ENCODE results near the gene ARID3C. TPM values are rescaled to one million over a fixed set of nuclear protein-coding genes. Genes with fewer than 3 reads are reported as not detected.
A peak's percentile ranks its signal among the peaks of the same experiment; 100 is the strongest.
"Not testable (repeated sequence)": the region's sequence is repeated elsewhere in the genome, so short reads cannot be mapped to it uniquely, and the experiment has no call there.

The ARID3C gene
- total and polyA plus RNA-seq, 11 donors = 0.20 TPM; not detected in 10

GRCh38 chr9:34647084-34647403, 18.2 kb upstream of the ARID3C start:
- intact Hi-C loops (cut with DNase I) = no loop called here
- H3K27me3 ChIP-seq = no peaks in the 10 kb centered on the region
- H3K36me3 ChIP-seq = peaks cover 0 to 29% (median 21%) of the 10 kb centered on the region in 9 donors
- peak overlapping the region; percentile 38 to 96 (median 80) for H3K4me3 ChIP-seq
- no peaks in the 10 kb centered on the region for H3K9me3 ChIP-seq
- ATAC-seq (no peak), DNase-seq (no peak)
- 0 to 2% (median 1%) methylated on average over 5 to 8 of the region's 8 CpGs for WGBS, 4 donors
- no peak for TF ChIP-seq POLR2A (IDR thresholded peaks at IDR 0.05)
- TF ChIP-seq CTCF (IDR thresholded peaks at IDR 0.05) = peak in 1 of 12 donors; percentile 5
- H3K27ac ChIP-seq = peak overlapping the region; percentile 54 to 96 (median 93)
- H3K4me1 ChIP-seq = peaks cover 0 to 40% (median 34%) of the 10 kb centered on the region in 12 donors

DNA sequence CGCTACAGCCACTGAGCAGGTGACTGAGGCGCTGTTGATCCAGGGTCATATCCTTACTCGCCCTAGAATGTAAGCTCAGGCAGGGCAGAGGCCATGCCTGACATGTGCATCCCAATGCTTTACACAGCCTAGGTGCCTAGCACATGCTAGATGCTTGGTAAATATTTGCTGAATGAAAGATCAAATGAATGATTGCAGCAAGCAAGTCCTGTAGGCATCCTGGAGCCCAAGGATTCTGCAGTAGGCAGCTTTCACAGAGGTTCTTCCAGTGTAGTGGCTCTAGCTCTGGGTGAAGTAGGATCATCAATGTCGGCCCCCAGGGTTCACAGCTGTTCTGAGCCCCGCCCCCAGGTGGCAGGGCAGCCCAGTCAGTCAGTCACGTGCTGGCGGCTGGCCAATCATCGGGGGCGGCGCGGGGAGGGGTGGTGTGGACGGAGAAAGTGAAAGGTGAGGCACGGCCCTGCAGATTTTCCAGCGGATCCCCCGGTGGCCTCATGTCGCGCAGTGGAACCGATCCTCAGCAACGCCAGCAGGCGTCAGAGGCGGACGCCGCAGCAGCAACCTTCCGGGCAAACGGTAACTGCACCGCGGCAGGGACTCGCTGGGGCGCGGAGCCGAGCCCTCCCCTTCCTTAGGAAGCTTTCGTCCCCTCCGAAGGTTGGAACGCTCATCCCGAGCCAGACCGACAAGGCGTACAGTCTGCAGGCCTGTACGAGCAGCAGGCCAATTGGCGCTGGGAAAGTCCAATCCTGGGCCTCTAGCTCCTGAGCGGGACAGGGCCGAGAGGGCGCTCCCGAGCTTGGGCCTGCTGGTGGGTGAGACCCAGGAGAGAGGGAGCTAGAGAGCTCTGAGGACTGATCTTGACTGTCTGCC, 17.6 kb upstream of the ARID3C start, which contains the start of gene GALT:
Gene GALT (plus strand): TSS at position 465 of the 873 bp plus-strand sequence. CDS start 30 bp downstream, at position 495.
- Histone ChIP-seq H3K27me3 (no peaks in the 10 kb centered on the region), H3K4me1 (peaks cover 0 to 37% (median 29%) of the 10 kb centered on the region in 12 donors), H3K4me3 (peak within 1 kb of the TSS; percentile 38 to 96 (median 80)), H3K36me3 (peaks cover 0 to 29% (median 21%) of the 10 kb centered on the region in 9 donors), H3K9me3 (no peaks in the 10 kb centered on the region), H3K27ac (peak within 1 kb of the TSS; percentile 54 to 96 (median 93))
- intact Hi-C loops (cut with DNase I) = no loop called here
- 5 to 10% (median 6%) methylated on average over 21 to 43 of the region's 43 CpGs for WGBS, 4 donors
- DNase-seq = peak; percentile 93 to 99 (median 96)
- TF ChIP-seq CTCF (IDR thresholded peaks at IDR 0.05) (peak; percentile 13 to 57 (median 36)), POLR2A (IDR thresholded peaks at IDR 0.05) (peak in 1 of 2 donors; percentile 72)
- ATAC-seq = peak; percentile 79 to 89 (median 86)

- TF ChIP-seq POLR2A (IDR thresholded peaks at IDR 0.05) = no peak
- TF ChIP-seq CTCF (IDR thresholded peaks at IDR 0.05) = no peak
- Histone ChIP-seq H3K4me3 (no peak overlapping the region), H3K9me3 (no peaks in the 10 kb centered on the region), H3K4me1 (peaks cover 0 to 28% (median 22%) of the 10 kb centered on the region in 12 donors), H3K27ac (no peak overlapping the region), H3K36me3 (peaks cover 0 to 19% (median 17%) of the 10 kb centered on the region in 9 donors), H3K27me3 (no peaks in the 10 kb centered on the region)
- no peak for DNase-seq
- no peak for ATAC-seq
- intact Hi-C loops (cut with DNase I) = no loop called here
These were observed 16.0 kb upstream of the ARID3C start for GRCh38 chr9:34644766-34645314.

DNA sequence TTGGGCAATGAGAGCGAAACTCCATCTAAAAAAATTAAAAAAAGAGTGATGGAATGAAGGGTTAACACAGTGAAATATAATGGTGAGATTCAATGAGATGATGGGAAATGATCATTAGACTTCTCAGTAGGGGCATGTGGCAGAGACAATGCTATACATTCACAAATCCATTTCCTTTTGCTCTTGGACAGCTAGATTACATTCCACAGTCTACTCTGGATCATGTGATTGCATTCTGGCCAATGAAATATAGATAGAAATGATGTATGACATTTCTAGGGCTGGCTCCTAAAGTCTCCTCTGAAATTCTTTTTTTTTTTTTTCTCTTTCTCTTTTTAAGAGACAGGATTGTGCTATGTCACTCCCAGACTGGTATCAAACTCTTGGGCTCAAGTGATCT, 13.8 kb upstream of the ARID3C start:
- 94 to 98% (median 97%) methylated on average over 1 of the region's 1 CpG for WGBS, 4 donors
- DNase-seq (no peak), ATAC-seq (no peak)
- no peak for TF ChIP-seq CTCF (IDR thresholded peaks at IDR 0.05)
- TF ChIP-seq POLR2A (IDR thresholded peaks at IDR 0.05) = no peak
- no peaks in the 10 kb centered on the region for H3K36me3 ChIP-seq
- H3K27me3 ChIP-seq = no peaks in the 10 kb centered on the region
- no peak overlapping the region for H3K27ac ChIP-seq
- H3K9me3 ChIP-seq = no peaks in the 10 kb centered on the region
- intact Hi-C loops (cut with DNase I) = no loop called here
- H3K4me3 ChIP-seq = no peak overlapping the region
- peaks cover 0 to 23% (median 18%) of the 10 kb centered on the region in 12 donors for H3K4me1 ChIP-seq

- H3K27me3 ChIP-seq; intact Hi-C loops (cut with DNase I); H3K27ac ChIP-seq; H3K4me3 ChIP-seq; H3K36me3 ChIP-seq; DNase-seq; ATAC-seq; H3K9me3 ChIP-seq: not testable (repeated sequence)
- peaks cover 0 to 27% (median 18%) of the 10 kb centered on the region in 12 donors for H3K4me1 ChIP-seq
- 85 to 90% (median 86%) methylated on average over 8 of the region's 8 CpGs for WGBS, 4 donors
These were observed 10.5 kb upstream of the ARID3C start for GRCh38 chr9:34639322-34639721.
